Loucy (cell line): Measurements from ENCODE around the gene PCDHGC4.

Experiments
- CTCF ChIP-seq: fragments of 200-600 bp; sonication (generic); conservative IDR thresholded peaks from 2 replicates; pipeline ENCODE4 v1.5.1; 2014; ENCODE audit warnings: mild to moderate bottlenecking, antibody characterized with exemption, low read length
- EZH2phosphoT487 ChIP-seq: fragments of 200-600 bp; IDR thresholded peaks from 2 replicates; pipeline ENCODE4 v1.6.1; 2018; ENCODE audit warnings: antibody characterized with exemption, mild to moderate bottlenecking, moderate library complexity, borderline replicate concordance

GRCh38 chr5:141501761-141502160 is 16.9 kb downstream of the PCDHGC4 start:
- no peak for TF ChIP-seq CTCF
- no peak for TF ChIP-seq EZH2phosphoT487
